ENCODE data around the gene MRM1. TPM values are rescaled to one million over a fixed set of nuclear protein-coding genes. Genes with fewer than 3 reads are reported as not detected.

Gene MRM1
- total and polyA plus RNA-seq, 2 experiments from 2014 or later = 7.6 to 20.4 TPM

DNA sequence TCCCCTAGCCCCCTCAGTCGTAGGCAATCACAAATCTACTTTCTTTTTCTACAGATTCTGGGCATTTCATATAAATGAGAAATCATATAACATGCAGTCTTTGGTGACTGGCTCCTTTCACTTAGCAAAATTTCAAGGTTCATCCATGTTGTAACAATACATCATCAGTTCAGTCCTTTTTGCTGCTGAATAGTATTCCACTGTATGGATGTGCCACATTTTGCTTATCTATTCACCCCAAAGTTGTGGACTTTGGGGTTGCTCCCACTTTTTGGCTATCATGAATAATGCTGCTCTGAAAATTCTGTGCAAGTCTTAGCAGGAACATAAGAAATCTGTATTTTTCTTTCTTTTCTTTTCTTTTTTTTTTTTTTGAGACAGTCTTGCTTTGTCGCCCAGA, 39.0 kb downstream of the MRM1 start:
- Histone ChIP-seq H3K9me2 (ENCODE audit: insufficient read depth) (no peaks in the 10 kb centered on the region), H3K27ac (ENCODE audit: low read depth) (no peak overlapping the region), H3K4me2 (no peak overlapping the region), H3K27me3 (ENCODE audit: insufficient read depth) (peaks cover 66% of the 10 kb centered on the region), H4K20me1 (replicated peaks; ENCODE audit: insufficient read depth) (no peaks in the 10 kb centered on the region; the same call in 1 of the 2 replicates), H3K36me3 (ENCODE audit: insufficient read depth) (no peaks in the 10 kb centered on the region), H3K4me1 (ENCODE audit: insufficient read depth) (peaks cover 13% of the 10 kb centered on the region; the same call in 1 of the 2 replicates), H3F3A (replicated peaks; ENCODE audit: low read depth) (peaks cover 11% of the 10 kb centered on the region), H3K4me3 (no peak overlapping the region; the same call in 1 of the 2 replicates), H2AFZ (no peak overlapping the region), H3K79me2 (replicated peaks; ENCODE audit: insufficient read depth) (no peaks in the 10 kb centered on the region)
- Mint-ChIP-seq H3K27me3 (ENCODE audit: insufficient read depth, low read depth, poor library complexity) (peaks cover 55% of the 10 kb centered on the region), H3K4me3 (no peak overlapping the region), H3K27ac (no peak overlapping the region), H3K9me3 (no peaks in the 10 kb centered on the region), H3K4me1 (peaks cover 23% of the 10 kb centered on the region), H3K36me3 (ENCODE audit: low read depth) (no peaks in the 10 kb centered on the region)
- ATAC-seq = no peak
- TF ChIP-seq EZH2phosphoT487 (IDR thresholded peaks at IDR 0.05; ENCODE audit: unreplicated experiment) = no peak
- no peak for TF ChIP-seq ZNF114 (CRISPR knock-in tag; IDR thresholded peaks at IDR 0.05)
- no peak for TF ChIP-seq ZNF331 (CRISPR knock-in tag; IDR thresholded peaks at IDR 0.05; ENCODE audit: low read depth)
- TF ChIP-seq, protein P1, sequence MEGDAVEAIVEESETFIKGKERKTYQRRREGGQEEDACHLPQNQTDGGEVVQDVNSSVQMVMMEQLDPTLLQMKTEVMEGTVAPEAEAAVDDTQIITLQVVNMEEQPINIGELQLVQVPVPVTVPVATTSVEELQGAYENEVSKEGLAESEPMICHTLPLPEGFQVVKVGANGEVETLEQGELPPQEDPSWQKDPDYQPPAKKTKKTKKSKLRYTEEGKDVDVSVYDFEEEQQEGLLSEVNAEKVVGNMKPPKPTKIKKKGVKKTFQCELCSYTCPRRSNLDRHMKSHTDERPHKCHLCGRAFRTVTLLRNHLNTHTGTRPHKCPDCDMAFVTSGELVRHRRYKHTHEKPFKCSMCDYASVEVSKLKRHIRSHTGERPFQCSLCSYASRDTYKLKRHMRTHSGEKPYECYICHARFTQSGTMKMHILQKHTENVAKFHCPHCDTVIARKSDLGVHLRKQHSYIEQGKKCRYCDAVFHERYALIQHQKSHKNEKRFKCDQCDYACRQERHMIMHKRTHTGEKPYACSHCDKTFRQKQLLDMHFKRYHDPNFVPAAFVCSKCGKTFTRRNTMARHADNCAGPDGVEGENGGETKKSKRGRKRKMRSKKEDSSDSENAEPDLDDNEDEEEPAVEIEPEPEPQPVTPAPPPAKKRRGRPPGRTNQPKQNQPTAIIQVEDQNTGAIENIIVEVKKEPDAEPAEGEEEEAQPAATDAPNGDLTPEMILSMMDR (conservative IDR thresholded peaks at IDR 0.05; ENCODE audit: low read depth in 2 of 2) = no peak
- TF ChIP-seq STAT1 (IDR thresholded peaks at IDR 0.05; ENCODE audit: unreplicated experiment) = no peak
- TF ChIP-seq, protein P2, sequence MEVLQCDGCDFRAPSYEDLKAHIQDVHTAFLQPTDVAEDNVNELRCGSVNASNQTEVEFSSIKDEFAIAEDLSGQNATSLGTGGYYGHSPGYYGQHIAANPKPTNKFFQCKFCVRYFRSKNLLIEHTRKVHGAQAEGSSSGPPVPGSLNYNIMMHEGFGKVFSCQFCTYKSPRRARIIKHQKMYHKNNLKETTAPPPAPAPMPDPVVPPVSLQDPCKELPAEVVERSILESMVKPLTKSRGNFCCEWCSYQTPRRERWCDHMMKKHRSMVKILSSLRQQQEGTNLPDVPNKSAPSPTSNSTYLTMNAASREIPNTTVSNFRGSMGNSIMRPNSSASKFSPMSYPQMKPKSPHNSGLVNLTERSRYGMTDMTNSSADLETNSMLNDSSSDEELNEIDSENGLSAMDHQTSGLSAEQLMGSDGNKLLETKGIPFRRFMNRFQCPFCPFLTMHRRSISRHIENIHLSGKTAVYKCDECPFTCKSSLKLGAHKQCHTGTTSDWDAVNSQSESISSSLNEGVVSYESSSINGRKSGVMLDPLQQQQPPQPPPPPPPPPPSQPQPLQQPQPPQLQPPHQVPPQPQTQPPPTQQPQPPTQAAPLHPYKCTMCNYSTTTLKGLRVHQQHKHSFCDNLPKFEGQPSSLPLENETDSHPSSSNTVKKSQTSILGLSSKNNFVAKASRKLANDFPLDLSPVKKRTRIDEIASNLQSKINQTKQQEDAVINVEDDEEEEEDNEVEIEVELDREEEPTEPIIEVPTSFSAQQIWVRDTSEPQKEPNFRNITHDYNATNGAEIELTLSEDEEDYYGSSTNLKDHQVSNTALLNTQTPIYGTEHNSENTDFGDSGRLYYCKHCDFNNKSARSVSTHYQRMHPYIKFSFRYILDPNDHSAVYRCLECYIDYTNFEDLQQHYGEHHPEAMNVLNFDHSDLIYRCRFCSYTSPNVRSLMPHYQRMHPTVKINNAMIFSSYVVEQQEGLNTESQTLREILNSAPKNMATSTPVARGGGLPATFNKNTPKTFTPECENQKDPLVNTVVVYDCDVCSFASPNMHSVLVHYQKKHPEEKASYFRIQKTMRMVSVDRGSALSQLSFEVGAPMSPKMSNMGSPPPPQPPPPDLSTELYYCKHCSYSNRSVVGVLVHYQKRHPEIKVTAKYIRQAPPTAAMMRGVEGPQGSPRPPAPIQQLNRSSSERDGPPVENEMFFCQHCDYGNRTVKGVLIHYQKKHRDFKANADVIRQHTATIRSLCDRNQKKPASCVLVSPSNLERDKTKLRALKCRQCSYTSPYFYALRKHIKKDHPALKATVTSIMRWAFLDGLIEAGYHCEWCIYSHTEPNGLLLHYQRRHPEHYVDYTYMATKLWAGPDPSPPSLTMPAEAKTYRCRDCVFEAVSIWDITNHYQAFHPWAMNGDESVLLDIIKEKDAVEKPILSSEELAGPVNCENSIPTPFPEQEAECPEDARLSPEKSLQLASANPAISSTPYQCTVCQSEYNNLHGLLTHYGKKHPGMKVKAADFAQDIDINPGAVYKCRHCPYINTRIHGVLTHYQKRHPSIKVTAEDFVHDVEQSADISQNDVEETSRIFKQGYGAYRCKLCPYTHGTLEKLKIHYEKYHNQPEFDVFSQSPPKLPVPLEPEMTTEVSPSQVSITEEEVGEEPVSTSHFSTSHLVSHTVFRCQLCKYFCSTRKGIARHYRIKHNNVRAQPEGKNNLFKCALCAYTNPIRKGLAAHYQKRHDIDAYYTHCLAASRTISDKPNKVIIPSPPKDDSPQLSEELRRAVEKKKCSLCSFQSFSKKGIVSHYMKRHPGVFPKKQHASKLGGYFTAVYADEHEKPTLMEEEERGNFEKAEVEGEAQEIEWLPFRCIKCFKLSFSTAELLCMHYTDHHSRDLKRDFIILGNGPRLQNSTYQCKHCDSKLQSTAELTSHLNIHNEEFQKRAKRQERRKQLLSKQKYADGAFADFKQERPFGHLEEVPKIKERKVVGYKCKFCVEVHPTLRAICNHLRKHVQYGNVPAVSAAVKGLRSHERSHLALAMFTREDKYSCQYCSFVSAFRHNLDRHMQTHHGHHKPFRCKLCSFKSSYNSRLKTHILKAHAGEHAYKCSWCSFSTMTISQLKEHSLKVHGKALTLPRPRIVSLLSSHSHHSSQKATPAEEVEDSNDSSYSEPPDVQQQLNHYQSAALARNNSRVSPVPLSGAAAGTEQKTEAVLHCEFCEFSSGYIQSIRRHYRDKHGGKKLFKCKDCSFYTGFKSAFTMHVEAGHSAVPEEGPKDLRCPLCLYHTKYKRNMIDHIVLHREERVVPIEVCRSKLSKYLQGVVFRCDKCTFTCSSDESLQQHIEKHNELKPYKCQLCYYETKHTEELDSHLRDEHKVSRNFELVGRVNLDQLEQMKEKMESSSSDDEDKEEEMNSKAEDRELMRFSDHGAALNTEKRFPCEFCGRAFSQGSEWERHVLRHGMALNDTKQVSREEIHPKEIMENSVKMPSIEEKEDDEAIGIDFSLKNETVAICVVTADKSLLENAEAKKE (CRISPR knock-in tag; IDR thresholded peaks at IDR 0.05) = no peak
- no peak for TF ChIP-seq JUNB (IDR thresholded peaks at IDR 0.05; ENCODE audit: unreplicated experiment)
- TF ChIP-seq, protein P3, sequence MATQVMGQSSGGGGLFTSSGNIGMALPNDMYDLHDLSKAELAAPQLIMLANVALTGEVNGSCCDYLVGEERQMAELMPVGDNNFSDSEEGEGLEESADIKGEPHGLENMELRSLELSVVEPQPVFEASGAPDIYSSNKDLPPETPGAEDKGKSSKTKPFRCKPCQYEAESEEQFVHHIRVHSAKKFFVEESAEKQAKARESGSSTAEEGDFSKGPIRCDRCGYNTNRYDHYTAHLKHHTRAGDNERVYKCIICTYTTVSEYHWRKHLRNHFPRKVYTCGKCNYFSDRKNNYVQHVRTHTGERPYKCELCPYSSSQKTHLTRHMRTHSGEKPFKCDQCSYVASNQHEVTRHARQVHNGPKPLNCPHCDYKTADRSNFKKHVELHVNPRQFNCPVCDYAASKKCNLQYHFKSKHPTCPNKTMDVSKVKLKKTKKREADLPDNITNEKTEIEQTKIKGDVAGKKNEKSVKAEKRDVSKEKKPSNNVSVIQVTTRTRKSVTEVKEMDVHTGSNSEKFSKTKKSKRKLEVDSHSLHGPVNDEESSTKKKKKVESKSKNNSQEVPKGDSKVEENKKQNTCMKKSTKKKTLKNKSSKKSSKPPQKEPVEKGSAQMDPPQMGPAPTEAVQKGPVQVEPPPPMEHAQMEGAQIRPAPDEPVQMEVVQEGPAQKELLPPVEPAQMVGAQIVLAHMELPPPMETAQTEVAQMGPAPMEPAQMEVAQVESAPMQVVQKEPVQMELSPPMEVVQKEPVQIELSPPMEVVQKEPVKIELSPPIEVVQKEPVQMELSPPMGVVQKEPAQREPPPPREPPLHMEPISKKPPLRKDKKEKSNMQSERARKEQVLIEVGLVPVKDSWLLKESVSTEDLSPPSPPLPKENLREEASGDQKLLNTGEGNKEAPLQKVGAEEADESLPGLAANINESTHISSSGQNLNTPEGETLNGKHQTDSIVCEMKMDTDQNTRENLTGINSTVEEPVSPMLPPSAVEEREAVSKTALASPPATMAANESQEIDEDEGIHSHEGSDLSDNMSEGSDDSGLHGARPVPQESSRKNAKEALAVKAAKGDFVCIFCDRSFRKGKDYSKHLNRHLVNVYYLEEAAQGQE (IDR thresholded peaks at IDR 0.05; ENCODE audit: unreplicated experiment) = no peak
- DNase-seq (ENCODE audit: low spot score) = no peak
